Left hindlimb (tissue), 1 donor: ENCODE results near the gene CRYM.
"Not testable (repeated sequence)": the region's sequence is repeated elsewhere in the genome, so short reads cannot be mapped to it uniquely, and the experiment has no call there.

Source experiments
- DNase-seq: peaks from one replicate; pipeline ENCODE4 v3.0.0-alpha.2; 2018

Gene CRYM

GRCh38 chr16:21277045-21277926 lies 804 bp downstream of the CRYM start:
- no peak for DNase-seq

DNA sequence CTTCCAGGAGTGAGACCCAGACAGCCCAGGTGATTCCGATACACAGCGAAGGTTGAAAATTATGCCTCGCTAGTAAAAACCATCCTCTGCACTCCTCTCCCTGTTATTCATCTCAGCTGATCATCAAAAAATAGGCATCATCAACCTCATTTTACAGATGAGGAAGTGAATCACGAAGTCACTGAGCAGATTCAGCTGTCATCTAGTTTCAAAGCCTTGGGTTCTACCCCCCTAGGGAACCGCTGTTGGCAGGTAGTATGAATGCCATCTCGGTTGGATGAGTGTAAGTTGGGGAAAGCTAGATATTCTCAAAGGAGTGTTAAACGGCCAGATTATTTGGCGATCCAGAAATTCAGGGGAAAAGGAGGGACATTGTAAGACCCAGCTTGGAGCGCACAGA lies 2.0 kb downstream of the CRYM start:
- DNase-seq, result no peak

- DNase-seq, result no peak
These were observed 2.6 kb downstream of the CRYM start for GRCh38 chr16:21275529-21275928.

GRCh38 chr16:21274172-21274726 lies 3.8 kb downstream of the CRYM start:
- no peak for DNase-seq

GRCh38 chr16:21272763-21273162 lies 5.3 kb downstream of the CRYM start:
- DNase-seq, result not testable (repeated sequence)

DNA sequence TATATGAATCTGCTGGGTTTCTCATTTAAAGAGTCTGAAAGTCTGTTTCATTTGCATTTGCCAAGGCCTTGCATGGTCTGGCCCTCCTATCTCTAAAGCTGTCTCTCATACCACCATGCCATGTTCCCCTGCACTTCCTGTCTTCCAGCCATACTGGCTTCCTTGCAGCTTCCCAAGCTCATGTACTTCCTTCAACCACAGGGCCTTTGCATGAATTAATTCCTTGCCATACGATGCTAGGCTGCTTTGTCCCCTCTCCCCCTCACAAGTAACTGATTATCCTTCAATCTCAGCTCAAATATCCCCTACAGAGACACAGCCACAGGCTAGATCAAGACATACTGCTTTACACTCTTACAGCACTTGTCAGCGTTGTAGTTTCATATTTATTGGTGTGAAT lies 5.8 kb downstream of the CRYM start:
- no peak for DNase-seq

- no peak for DNase-seq
These were observed 9.9 kb downstream of the CRYM start for GRCh38 chr16:21268236-21268635.

- no peak for DNase-seq
These were observed 10.8 kb downstream of the CRYM start for GRCh38 chr16:21267298-21267697.

DNA sequence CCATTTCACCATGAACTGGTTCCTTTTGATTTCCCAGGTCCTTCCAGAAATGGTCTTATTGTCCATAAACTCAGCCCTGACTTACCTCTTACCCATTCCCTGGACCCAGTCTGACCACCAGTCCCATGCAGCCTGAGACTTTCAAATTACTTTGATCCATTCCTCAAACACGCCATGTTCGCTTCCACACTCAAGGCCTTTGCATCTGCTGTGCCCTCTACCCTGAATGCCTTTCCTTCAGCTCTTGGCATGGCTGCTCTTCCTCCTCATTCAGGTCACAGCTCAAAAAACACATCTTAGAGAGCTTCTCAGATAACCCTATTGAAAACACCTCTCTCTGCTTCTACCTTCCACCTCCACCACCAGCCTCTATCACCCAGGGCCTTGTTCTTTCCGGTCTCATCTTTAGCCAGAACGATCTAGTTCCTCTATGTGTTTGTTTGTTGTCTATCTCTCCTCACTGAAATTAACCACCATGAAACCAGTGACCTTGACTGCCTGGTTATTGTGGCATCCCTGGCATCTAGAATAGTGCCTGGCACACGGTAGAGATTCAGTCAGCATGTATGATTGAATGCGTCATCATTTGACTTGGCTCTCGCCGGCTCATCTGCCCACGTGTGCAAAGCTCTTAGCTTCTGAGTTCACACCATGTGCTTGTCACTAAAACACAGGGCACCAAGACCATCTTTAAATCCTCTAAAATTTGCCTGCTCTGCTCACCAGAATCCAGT lies 12.8 kb downstream of the CRYM start:
- no peak for DNase-seq

GRCh38 chr16:21264571-21265036 lies 13.5 kb downstream of the CRYM start:
- DNase-seq, result no peak

- peak; percentile 43 for DNase-seq
These were observed 14.2 kb downstream of the CRYM start for GRCh38 chr16:21263640-21264570.

GRCh38 chr16:21262779-21263639 lies 15.1 kb downstream of the CRYM start:
- no peak for DNase-seq

GRCh38 chr16:21260870-21261791 lies 17.0 kb downstream of the CRYM start:
- no peak for DNase-seq

- DNase-seq, result no peak
These were observed 20.8 kb downstream of the CRYM start for GRCh38 chr16:21257284-21257683.

DNA sequence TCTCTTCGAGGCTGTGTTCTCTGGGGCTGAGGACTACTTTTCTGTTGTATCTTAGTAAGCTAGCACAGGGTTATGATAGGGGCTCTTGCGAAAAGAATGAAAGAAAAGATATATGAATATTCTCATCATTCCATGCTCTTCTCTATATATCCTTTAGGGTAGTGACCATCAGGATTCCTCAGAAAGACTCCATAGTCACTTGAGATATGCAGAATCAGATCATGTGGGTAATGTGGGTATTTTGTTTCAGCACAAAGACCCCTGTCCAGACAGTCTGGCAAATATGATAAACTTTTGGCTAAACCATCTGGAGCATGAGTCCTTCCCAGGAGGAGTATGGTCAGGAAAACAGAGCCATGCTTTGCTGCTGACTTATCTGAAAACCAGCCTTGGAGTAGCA lies 21.5 kb downstream of the CRYM start:
- no peak for DNase-seq

DNA sequence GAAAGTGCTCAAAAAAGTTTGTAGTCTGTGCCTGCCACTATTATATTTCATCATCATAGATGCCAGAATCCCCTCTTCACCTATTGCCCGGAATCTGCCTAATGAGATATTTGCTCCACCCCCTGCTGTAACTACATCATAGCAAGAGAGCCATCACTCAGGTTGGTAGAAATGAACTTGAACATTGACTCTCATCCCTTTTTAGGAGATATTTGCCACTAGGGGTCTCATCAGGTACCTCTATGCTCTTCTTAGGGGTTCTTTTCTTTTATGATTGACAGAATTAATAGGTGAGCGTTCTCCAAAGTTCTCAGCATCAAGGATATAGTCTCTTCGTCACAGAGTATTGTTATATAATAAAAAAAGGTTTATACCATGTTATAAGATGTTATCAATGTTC lies 24.6 kb downstream of the CRYM start:
- DNase-seq, result no peak

- DNase-seq, result no peak
These were observed 27.8 kb downstream of the CRYM start for GRCh38 chr16:21250072-21250923.

DNA sequence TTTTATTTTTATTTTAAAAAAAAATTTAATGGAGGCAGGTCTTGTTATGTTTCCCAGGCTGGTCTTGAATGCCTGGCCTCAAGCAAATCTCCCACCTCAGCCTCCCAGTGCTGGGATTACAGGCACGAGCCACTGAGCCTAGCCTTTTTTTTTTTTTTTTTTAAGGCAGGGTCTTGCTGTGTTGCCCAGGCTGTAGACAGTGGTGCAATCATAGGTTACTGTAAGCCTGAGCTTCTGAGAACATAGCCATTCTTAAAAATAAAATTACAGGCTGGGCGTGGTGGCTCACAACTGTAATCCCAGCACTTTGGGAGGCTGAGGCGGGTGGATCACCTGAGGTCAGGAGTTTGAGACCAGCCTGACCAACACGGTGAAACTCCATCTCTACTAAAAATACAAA lies 29.9 kb downstream of the CRYM start:
- not testable (repeated sequence) for DNase-seq

GRCh38 chr16:21244518-21245215 lies 33.4 kb downstream of the CRYM start:
- DNase-seq, result no peak
